Epithelial cell of proximal tubule (primary cell): ENCODE data around the gene DCUN1D3. TPM values are rescaled to one million over a fixed set of nuclear protein-coding genes. Genes with fewer than 3 reads are reported as not detected.

Experiments used
- DNase-seq: peaks from one replicate; pipeline ENCODE4 v3.0.0-alpha.2; 2011; ENCODE audit warnings: low read depth
- H3K4me3 ChIP-seq: 2 replicates; pipeline ENCODE4 v1.5.1; 2011; ENCODE audit warnings: low read depth, mild to moderate bottlenecking, low read length
- CTCF ChIP-seq: conservative IDR thresholded peaks from 2 replicates; pipeline ENCODE4 v1.5.1; 2012; ENCODE audit warnings: low read depth, mild to moderate bottlenecking, low read length
- total RNA-seq: library from RNA; depleted of rRNA; stranded (reverse); fragments of >200 nt; gene quantifications from 2 replicates; pipeline ENCODE4 v1.2.3, GENCODE V29; 2015

DCUN1D3 gene
- total RNA-seq, 1 donor from 2014 or later: 7.5 TPM

DNA sequence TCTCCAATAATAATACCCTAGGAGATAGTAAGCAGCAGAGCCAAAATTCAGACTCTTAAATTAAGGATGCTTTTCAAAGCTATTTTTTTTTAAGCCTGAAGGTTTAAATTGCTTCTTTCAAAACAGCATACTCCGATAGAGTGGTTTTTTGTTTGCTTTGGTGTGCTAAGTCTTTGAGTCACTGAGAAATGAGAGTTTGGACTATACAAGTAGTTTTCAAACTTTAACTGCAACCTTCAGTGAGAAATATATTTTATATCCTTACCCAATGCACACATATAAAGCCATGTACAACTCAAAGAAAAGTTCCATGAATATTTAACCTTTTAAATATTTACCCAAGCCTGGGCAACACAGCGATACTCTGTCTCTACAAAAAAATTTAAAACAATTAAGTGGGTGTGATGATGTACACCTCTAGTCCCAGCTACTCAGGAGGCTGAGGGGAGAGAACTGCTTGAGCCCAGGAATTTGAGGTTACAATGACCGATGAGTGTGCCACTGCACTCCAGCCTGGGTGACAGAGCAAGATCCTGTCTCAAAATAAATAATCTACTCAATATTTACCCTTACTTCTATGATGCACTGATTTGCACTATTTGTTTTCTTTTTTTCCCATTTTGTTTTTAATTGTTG lies 19.2 kb downstream of the DCUN1D3 start:
- DNase-seq: no peak
- no peak for TF ChIP-seq CTCF
- H3K4me3 ChIP-seq: no peak overlapping the region

GRCh38 chr16:20879175-20880040 lies 20.8 kb downstream of the DCUN1D3 start:
- peak overlapping the region; percentile 27 for H3K4me3 ChIP-seq
- no peak for TF ChIP-seq CTCF
- DNase-seq: peak; percentile 79

DNA sequence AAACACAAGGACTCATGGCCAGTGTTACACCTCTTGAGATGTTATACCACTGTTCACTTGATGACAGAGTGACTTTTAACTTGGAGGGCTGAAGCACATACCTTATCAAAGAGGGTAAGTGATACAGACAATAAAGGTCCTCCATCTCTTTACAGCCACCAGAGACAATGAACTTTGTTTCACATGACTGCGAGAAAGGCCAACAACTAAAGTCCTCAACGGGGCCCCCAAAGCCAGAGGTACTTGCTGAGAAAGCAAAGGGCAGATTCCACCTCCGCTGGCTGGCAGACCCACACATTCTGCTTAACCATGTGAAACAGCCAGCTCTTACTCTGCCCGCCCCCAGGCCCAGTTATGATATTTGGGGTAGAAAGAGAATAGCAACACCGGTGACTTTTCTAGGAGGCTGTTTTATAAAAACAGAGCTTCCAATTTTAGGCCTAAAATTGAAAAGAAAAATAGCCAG lies 21.4 kb downstream of the DCUN1D3 start:
- no peak for TF ChIP-seq CTCF
- H3K4me3 ChIP-seq: peak overlapping the region; percentile 27
- DNase-seq: no peak

DNA sequence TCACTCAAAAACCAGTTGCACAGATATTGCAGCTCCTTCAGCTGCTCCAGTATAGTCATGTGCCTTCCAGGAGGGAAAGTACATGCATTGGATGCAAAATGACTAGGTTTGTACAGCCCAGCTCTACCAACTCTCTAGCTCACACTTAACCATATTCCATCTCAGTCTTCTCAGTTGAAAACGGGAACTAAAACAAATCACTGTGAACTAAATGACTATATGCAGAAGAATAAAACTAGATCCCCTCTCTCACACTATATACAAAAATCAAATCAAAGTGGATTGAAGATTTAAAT lies 24.9 kb downstream of the DCUN1D3 start:
- no peak for DNase-seq
- no peak overlapping the region for H3K4me3 ChIP-seq
- TF ChIP-seq CTCF: no peak

DNA sequence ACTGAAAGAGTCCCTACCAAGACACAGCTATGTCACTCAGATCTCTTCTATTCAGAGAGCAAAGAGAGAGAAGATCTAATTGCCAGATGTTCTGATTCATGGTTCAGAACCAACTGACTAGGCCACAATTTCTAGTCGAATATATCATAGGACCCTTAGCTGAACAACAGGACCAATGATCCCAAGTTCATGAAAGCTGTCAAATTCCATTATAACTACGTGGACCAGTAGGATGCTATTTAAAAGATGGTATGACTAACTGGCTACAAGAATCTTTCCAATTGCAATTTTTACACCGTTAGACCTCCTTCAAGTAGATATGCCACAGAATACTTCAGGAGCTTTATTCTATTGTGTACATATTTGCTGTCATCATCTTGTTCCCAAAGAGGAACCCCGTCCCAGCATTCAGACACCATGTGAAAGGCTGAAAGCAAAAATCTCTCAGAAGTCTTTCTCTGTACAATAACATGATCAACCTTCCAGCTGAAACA lies 26.0 kb downstream of the DCUN1D3 start:
- TF ChIP-seq CTCF: no peak
- no peak overlapping the region for H3K4me3 ChIP-seq
- DNase-seq: no peak

GRCh38 chr16:20873331-20873730 lies 26.8 kb downstream of the DCUN1D3 start:
- TF ChIP-seq CTCF: no peak
- no peak for DNase-seq
- no peak overlapping the region for H3K4me3 ChIP-seq
